Right atrium auricular region (tissue), 2 donors: ENCODE measurements around the gene CLSTN1. TPM values are rescaled to one million over a fixed set of nuclear protein-coding genes. Genes with fewer than 3 reads are reported as not detected.

Source experiments
- DNase-seq: peaks from one replicate; pipeline ENCODE4 v3.0.0-alpha.2; 2019; ENCODE audit warnings: low spot score
- H3K27ac ChIP-seq, 2 donors: fragments of 200-600 bp; sonication (generic); 1 replicate in 1 of 2; 2 replicates in 1 of 2; pipeline ENCODE4 v1.5.1; 2016 to 2019
- H3K27me3 ChIP-seq, 2 donors: fragments of 200-600 bp; sonication (generic); one replicate each; pipeline versions ENCODE4 v1.5.1 to v1.6.0; 2017 to 2019
- H3K36me3 ChIP-seq: fragments of 200-600 bp; sonication (generic); one replicate; pipeline ENCODE4 v1.5.1; 2016
- H3K4me1 ChIP-seq, 2 donors: fragments of 200-600 bp; sonication (generic); one replicate each; pipeline versions ENCODE4 v1.5.1 to v1.6.0; 2017 to 2019
- H3K4me3 ChIP-seq, 2 donors: fragments of 200-600 bp; sonication (generic); 1 replicate in 1 of 2; 2 replicates in 1 of 2; pipeline ENCODE4 v1.5.1; 2017 to 2019; ENCODE audit warnings: mild to moderate bottlenecking in 1 of 2, moderate library complexity in 1 of 2
- H3K9me3 ChIP-seq, 2 donors: fragments of 200-600 bp; sonication (generic); one replicate each; pipeline ENCODE4 v1.5.1; 2019
- CTCF ChIP-seq, 2 donors: fragments of 200-600 bp; sonication (generic); IDR thresholded peaks; one replicate each; pipeline ENCODE4 v1.5.1; 2019; ENCODE audit warnings: antibody characterized with exemption in 2 of 2
- total RNA-seq, 2 donors: library from RNA; depleted of rRNA; stranded (reverse); fragments of >200 nt; gene quantifications; one replicate each; pipeline ENCODE4 v1.1.0, GENCODE V29; 2016

CLSTN1 gene
- total RNA-seq, 2 donors from 2014 or later = 47.5 to 54.0 TPM

GRCh38 chr1:9841460-9841859 lies 17.7 kb upstream of the CLSTN1 start:
- no peak for DNase-seq
- Histone ChIP-seq H3K4me3 (no peak overlapping the region), H3K27ac (no peak overlapping the region), H3K9me3 (no peaks in the 10 kb centered on the region), H3K36me3 (no peaks in the 10 kb centered on the region), H3K27me3 (no peaks in the 10 kb centered on the region), H3K4me1 (peaks cover 0 to 24% of the 10 kb centered on the region in 2 donors)
- TF ChIP-seq CTCF (IDR thresholded peaks at IDR 0.05) = no peak

DNA sequence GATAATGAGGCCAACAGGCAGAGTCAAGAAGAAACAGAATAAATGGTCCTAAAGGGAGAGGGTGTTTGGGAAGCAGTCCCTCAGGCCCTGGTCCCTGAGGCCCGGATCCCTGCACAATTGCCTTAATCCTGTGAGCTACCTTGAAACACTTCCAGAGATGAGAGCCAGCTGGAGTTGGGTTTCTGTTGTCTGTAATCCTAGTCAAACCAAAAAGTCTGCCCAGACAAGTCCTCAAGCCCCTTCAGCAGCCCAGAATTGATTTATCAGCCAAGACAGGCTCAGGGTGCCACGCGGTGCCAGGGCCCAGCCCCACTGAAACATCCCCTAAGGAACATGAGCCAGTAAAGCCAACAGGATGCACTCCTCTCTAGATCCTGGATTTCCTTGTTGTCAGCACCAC lies 16.4 kb upstream of the CLSTN1 start:
- Histone ChIP-seq H3K36me3 (no peaks in the 10 kb centered on the region), H3K9me3 (no peaks in the 10 kb centered on the region), H3K4me1 (peaks cover 0 to 33% of the 10 kb centered on the region in 2 donors), H3K4me3 (no peak overlapping the region), H3K27me3 (no peaks in the 10 kb centered on the region), H3K27ac (no peak overlapping the region)
- no peak for DNase-seq
- no peak for TF ChIP-seq CTCF (IDR thresholded peaks at IDR 0.05)

- TF ChIP-seq CTCF (IDR thresholded peaks at IDR 0.05) = no peak
- Histone ChIP-seq H3K27me3 (no peaks in the 10 kb centered on the region), H3K4me1 (peaks cover 0 to 30% of the 10 kb centered on the region in 2 donors), H3K9me3 (no peaks in the 10 kb centered on the region), H3K4me3 (no peak overlapping the region), H3K27ac (no peak overlapping the region), H3K36me3 (no peaks in the 10 kb centered on the region)
- DNase-seq = no peak
These were observed 15.2 kb upstream of the CLSTN1 start for GRCh38 chr1:9838946-9839345.

DNA sequence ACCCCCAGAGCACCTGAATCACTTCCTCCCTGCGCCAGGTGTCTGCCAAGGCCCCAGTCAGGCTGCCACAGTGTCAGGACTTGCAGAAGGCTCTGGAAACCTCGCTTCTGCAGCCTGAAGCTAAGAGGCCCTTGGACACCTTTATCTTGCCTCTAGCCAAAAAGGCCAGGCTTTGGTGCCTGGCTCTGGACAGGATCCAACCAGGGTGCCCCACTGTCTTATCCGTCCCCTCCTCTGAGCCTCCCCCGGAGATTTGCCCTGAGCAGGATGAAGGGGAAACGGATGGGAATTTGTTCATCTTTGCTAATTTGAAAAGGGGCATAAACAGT lies 12.8 kb upstream of the CLSTN1 start:
- no peak overlapping the region for H3K4me3 ChIP-seq
- H3K27ac ChIP-seq = no peak overlapping the region
- no peaks in the 10 kb centered on the region for H3K36me3 ChIP-seq
- peaks cover 0 to 11% of the 10 kb centered on the region in 2 donors for H3K4me1 ChIP-seq
- no peak for DNase-seq
- no peaks in the 10 kb centered on the region for H3K9me3 ChIP-seq
- TF ChIP-seq CTCF (IDR thresholded peaks at IDR 0.05) = no peak
- no peaks in the 10 kb centered on the region for H3K27me3 ChIP-seq

- H3K4me1 ChIP-seq = peaks cover 0 to 11% of the 10 kb centered on the region in 2 donors
- H3K4me3 ChIP-seq = no peak overlapping the region
- no peaks in the 10 kb centered on the region for H3K27me3 ChIP-seq
- no peak overlapping the region for H3K27ac ChIP-seq
- DNase-seq = no peak
- no peaks in the 10 kb centered on the region for H3K36me3 ChIP-seq
- no peaks in the 10 kb centered on the region for H3K9me3 ChIP-seq
- TF ChIP-seq CTCF (IDR thresholded peaks at IDR 0.05) = no peak
These were observed 12.2 kb upstream of the CLSTN1 start for GRCh38 chr1:9835758-9836631.

DNA sequence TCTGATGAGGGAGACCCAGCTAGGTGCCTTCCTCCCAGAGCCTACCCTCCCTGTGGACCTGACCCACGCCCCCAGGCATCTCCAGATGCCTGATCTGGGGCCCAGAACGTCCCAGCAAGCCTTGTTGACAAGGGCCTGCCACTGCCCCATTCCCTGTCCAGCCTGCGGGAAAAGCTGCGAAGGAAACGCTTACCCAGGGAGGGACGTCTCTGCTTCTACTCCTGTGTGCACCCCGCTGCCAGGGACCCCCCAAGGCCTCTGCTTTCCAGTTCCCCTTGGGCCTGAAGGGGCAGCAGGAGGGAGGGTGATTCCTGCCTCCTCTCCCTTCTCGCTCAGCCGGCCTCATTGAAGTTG lies 11.6 kb upstream of the CLSTN1 start:
- Histone ChIP-seq H3K4me1 (peaks cover 0 to 11% of the 10 kb centered on the region in 2 donors), H3K4me3 (no peak overlapping the region), H3K36me3 (no peaks in the 10 kb centered on the region), H3K27me3 (no peaks in the 10 kb centered on the region), H3K9me3 (no peaks in the 10 kb centered on the region), H3K27ac (no peak overlapping the region)
- DNase-seq = no peak
- no peak for TF ChIP-seq CTCF (IDR thresholded peaks at IDR 0.05)
